Ishikawa (cell line): Measurements from ENCODE around the gene CLIP4.

Experiments
- EP300 ChIP-seq: IDR thresholded peaks from 2 replicates; pipeline ENCODE4 v1.6.1; 2012; ENCODE audit warnings: borderline replicate concordance
- FOXM1 ChIP-seq: IDR thresholded peaks from 2 replicates; pipeline ENCODE4 v1.6.1; 2012; ENCODE audit warnings: low read depth, borderline replicate concordance
- RAD21 ChIP-seq: IDR thresholded peaks from 2 replicates; pipeline ENCODE4 v1.6.1; 2012; ENCODE audit warnings: low read depth

DNA sequence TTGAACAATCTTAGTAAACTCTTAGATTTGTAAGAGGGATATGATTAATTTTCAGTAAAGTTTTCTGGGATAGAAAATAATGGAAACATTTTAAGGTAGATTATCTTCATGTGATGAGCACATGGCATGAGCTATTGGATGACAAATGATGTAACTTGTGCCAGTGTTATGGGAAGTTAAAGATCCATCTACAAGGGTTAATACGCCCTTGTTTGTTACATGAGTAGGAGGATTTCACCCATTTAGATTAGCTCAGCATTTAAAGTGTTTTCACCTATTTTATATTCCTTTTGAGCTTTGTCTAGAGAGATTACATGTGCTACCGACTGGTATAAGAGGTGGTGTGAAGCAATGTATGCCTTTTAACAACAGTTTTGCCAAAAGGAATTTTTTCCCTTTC lies 5.6 kb downstream of the CLIP4 start:
- TF ChIP-seq EP300 (no peak), RAD21 (no peak), FOXM1 (no peak)
